Sigmoid colon (tissue), 4 donors: Measurements from ENCODE around the gene PIP5K1C.

Experiments
- EP300 ChIP-seq, 4 donors: sonication (generic); formaldehyde crosslinking; IDR thresholded peaks; one replicate each; pipeline ENCODE4 v1.6.1; 2017; ENCODE audit warnings: antibody characterized with exemption in 4 of 4
- POLR2AphosphoS5 ChIP-seq, 4 donors: sonication (generic); formaldehyde crosslinking; IDR thresholded peaks; one replicate each; pipeline ENCODE4 v1.6.1; 2017; ENCODE audit warnings: antibody characterized with exemption in 4 of 4
- TF ChIP-seq, protein P1 (sequence below), 4 experiments: fragments of 450-650 bp in 3 of 4; fragments of 200-600 bp in 1 of 4; IDR thresholded peaks; one replicate each; pipeline ENCODE4 v1.5.1; 2016 to 2019; ENCODE audit warnings: antibody characterized with exemption in 4 of 4, mild to moderate bottlenecking in 3 of 4, moderate library complexity in 2 of 4

DNA sequence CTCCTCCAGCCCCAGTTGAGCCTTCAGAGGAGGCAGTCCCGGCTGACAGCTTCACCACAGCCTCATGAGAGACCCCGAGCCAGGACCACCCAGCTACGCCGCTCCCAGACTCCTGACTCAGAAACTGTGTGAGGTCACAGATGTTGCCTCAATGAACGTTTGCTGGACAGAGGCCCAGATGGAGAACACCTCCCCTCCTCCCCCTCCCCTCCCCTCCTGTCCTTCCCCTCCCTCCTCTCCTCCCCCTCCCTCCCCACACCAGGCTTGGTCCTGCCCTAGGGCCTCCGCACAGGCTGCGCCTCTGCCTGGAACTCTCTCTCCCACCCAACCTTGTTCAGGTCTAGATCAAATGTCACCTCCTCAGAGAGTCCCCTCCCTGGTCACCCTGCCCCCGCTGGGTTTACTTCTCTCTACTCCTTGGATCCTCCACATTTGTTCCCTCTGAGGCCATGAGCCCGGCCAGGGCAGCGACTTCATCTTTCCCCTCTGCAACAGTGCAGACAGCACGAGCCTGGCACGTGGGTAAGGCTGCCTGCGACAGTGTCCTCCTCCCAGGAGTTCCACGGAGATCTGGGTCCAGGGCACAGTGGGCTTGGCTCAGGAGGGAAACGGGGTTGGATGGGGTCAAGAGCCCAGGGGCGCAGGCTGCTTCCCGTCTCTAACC lies 17.4 kb downstream of the PIP5K1C start:
- TF ChIP-seq POLR2AphosphoS5 (IDR thresholded peaks at IDR 0.05) (peak in 1 of 4 donors; percentile 15), EP300 (IDR thresholded peaks at IDR 0.05) (no peak)
- TF ChIP-seq, protein P1, sequence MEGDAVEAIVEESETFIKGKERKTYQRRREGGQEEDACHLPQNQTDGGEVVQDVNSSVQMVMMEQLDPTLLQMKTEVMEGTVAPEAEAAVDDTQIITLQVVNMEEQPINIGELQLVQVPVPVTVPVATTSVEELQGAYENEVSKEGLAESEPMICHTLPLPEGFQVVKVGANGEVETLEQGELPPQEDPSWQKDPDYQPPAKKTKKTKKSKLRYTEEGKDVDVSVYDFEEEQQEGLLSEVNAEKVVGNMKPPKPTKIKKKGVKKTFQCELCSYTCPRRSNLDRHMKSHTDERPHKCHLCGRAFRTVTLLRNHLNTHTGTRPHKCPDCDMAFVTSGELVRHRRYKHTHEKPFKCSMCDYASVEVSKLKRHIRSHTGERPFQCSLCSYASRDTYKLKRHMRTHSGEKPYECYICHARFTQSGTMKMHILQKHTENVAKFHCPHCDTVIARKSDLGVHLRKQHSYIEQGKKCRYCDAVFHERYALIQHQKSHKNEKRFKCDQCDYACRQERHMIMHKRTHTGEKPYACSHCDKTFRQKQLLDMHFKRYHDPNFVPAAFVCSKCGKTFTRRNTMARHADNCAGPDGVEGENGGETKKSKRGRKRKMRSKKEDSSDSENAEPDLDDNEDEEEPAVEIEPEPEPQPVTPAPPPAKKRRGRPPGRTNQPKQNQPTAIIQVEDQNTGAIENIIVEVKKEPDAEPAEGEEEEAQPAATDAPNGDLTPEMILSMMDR (IDR thresholded peaks at IDR 0.05), result no peak
